ENCODE measurements around the gene PLXDC2.

The PLXDC2 gene

GRCh38 chr10:20281579-20281978, 465.3 kb downstream of the PLXDC2 start:
- DNase-seq, result no peak

DNA sequence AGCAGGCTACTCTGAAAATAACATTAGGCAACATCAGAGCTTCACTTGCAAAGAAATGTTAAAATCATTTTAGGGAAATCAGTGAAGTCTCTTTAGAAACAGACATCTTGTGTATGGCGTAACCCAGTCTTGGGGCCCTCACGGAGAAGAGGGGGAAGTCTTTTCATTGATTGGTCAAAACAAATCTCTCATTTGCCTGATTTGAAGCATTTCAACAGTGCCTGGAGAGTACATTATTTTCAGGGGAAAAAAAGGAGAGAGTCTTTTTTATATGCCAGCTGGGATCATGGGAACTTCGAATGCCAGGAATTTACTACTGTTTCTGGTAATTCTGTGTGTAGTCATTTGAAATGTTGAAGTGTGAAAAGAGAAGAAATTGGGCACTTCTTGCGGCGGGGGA, 471.4 kb downstream of the PLXDC2 start:
- no peak for DNase-seq

DNA sequence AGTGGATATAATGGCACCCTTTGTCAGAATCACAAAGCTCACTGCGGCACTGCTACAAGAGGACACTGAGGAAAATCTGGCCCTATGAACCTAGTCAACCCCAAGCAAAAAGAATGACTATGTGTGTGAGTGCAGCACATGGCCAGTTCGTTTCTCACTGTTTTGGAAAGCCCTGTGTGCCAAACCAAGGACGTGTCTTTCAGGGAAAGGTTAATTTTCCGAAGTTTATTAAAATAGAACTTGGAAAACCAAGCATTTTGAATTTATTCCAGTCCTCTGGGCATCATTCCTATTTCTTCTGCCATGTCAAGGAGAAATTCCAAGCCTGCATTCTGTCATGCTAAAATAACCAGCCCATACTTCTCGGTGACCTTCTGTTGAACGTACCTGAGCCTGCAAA, 471.8 kb downstream of the PLXDC2 start:
- no peak for DNase-seq

- DNase-seq, result no peak
Measured at GRCh38 chr10:20289070-20289828, 473.0 kb downstream of the PLXDC2 start.

- no peak for DNase-seq
Measured at GRCh38 chr10:20298417-20298816, 482.2 kb downstream of the PLXDC2 start.

DNA sequence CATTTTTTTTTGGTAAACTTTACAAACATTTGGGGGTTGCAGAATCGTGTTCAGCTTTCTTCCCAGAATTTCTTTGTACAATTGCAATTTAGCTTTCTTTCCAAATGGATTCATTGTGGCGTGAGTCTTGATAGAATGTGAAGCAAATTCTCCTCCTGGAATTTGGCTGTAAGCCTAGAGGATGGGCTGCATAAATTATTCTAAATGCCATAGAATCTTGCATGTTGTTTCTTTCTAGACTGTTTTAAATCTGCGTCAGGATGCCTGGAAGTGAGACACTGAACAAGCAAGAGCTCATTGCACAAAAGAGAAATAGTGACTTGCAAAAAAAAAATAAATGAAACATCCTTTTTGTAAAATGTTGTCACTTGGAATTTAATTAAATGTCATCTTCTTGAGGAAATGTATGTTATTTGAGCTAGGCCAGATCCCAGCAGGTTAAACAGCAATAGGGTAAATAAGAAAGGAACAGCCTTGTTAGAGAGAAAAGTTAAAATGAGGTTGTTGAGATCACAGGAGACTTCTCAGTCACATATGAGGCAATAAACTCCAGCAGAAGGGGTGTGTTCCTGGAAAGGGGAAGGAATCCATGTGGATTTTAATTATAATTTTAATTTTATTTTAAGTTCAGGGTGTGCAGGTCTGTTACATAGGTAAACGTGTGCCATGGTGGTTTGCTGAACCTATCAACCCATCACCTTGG, 483.0 kb downstream of the PLXDC2 start:
- DNase-seq, result peak; percentile 77

DNA sequence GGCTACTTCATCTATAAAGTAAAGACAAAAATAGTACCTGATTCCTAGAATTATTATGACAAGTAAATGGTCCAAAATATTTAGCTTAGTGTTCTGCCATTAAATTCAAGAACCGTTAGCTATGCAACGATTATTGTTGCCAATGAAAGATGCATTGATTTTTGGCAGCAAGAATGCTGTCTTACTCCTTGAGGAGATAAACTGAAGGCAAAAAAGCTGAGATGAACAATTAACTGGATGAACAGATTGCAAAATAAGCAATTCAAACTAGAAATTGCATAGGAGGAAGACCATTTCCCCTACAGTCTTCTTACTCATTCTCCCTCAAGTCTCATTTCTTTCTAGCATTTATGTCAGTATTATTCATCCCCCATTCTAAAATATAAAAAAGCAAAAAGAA, 484.5 kb downstream of the PLXDC2 start:
- DNase-seq, result no peak

DNA sequence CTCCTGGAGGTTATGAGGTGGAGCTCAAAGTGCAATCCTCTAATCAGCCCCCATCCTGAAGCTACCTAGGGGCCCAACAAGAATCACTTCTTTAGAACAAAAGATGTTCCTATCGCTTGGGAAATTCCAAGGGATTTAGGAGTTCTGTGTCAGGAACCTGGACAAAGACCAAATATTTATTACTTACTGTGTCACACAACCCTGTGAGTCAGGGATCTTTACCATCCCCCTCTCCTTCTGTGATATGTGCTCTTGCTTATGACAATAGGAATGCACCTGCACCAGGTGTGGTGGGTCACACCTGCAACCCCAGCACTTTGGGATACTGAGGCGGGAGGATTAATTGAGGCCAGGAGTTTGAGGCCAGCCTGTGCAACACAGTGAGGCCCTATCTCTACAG, 485.8 kb downstream of the PLXDC2 start:
- peak; percentile 9 for DNase-seq

- no peak for DNase-seq
Measured at GRCh38 chr10:20303453-20304152, 487.4 kb downstream of the PLXDC2 start.

DNA sequence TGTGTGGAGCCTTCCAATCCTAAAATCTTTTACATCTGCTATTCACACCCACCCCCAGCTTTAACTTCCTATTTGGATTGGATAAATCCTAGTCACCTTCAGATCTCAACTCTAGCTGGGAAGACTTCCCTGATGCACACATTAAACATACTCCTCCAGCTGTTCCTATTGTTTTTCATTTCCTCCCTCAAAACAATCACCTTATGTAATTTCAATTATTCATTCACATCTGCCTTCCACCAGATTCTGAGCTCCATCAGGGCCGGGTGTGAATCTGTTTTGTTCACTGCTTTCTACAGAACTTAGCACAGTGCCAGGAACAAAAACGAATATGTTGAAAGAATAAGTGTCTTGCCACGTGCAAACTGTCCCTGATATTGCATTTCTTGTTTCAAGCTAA, 497.4 kb downstream of the PLXDC2 start:
- no peak for DNase-seq

GRCh38 chr10:20314431-20314830, 498.2 kb downstream of the PLXDC2 start:
- no peak for DNase-seq

DNA sequence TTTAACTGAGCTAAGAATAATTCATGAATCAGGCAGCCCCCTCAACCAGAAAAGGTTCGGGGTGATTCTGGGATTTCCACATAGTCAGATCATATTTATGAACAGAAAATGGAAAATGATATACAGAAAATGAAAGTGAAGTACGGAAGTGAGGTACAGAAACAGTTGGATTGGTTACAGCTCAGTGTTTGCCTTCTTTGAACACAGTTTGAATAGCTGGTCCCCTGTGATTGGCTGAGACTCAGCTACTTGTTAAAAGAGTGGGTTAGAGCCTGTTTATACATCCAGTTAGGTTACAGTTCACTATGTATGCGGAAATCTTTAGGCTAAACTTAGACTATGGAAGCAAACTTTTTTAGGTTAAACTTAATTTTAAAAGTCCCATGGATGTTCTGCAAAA, 511.7 kb downstream of the PLXDC2 start:
- no peak for DNase-seq

DNA sequence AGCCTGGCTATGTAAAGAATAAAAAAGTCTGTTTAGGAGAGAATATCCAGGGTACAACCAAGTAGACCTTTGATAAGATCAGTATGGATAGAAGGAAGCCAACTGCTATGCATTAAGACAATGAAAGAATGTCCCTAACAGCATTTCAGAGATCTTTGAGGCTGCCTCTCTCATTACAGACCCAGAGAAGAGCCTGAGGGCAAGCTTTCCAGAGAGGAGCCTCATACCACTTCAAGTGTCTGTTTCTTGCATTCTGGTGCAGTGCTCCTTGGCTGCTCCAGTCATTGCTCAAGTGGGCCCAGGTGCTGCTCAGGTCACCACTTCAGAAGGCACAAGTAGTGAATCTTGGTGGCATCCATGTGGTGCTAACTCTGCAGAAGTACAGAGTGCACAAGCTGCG, 514.0 kb downstream of the PLXDC2 start:
- no peak for DNase-seq

GRCh38 chr10:20334559-20334958, 518.3 kb downstream of the PLXDC2 start:
- no peak for DNase-seq

Measured in fibroblast of skin of abdomen (primary cell).